ENCODE data around the gene ZNF256. TPM values are rescaled to one million over a fixed set of nuclear protein-coding genes. Genes with fewer than 3 reads are reported as not detected.

The ZNF256 gene
- total RNA-seq (10 to 100 TPM in 3 of 5 experiments, 1 to 10 TPM in 2; 5.2 to 13.8 (median 11.8) TPM), polyA plus RNA-seq (1 to 10 TPM; 4.0 to 6.1 TPM), total RNA-seq (21.8 reads per million, percentile 52 among the genes with 10 or more reads in this experiment)

DNA sequence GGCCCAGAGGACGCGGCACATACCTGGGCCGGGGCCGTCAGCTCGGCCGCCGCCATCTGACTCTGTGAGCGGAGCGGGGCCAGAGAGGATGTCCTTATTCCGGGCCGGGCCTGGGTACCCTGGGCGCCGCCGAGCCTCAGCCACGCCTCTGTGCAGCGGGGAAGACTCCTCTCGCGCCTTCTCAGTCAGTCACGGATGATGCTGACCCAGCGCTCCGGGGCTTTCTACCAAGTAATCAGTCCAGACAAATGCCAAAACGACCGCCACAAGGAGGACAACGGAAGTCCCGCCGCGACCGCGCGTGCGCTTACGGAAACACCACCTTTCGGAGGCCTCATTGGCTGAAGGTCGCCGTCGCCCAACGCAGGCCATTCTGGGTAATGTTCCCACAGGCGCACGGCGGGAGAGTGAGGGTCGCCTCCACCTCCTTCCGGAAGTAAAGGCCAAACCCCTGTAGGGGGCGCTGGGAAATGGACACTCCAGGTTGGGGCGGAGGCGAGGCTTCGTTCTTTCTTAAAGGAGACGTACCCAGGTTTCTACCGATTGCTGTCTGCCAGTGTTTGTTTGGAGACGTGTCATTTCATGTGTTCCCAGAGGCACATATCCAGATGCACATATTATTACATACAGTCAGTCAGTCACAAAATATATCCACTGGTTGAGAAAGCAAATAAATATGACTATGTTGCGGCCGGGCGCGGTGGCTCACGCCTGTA, at the start of gene ZNF256:
ZNF256 (minus strand) TSS at position 288 of the 716 bp plus-strand sequence; CDS start at position 56, 232 bp downstream.
- Histone ChIP-seq H3K27me3 (ENCODE audit: control insufficient read depth in 2 of 2, insufficient read depth in 2 of 2, low read length in 2 of 2) (no peaks in the 10 kb centered on the region), H3K36me3 (ENCODE audit: control insufficient read depth in 2 of 3, insufficient read depth in 3 of 3, low read length in 3 of 3) (peaks cover 8 to 31% (median 15%) of the 10 kb centered on the region in 3 experiments), H3K4me3 (ENCODE audit: low read length) (peak within 1 kb of the TSS; percentile 71), H3K27ac (ENCODE audit: low read depth, low read length) (peak within 1 kb of the TSS; percentile 80), H3K4me1 (ENCODE audit: control insufficient read depth in 2 of 2, insufficient read depth in 2 of 2, low read length in 2 of 2) (peaks cover 6 to 9% of the 10 kb centered on the region in 2 donors), H3K9me3 (ENCODE audit: control insufficient read depth in 2 of 3, low read length in 3 of 3) (peaks cover 4 to 44% (median 27%) of the 10 kb centered on the region in 3 experiments)
- peak; percentile 55 to 85 (median 77) for DNase-seq
- Mint-ChIP-seq H3K27me3 (peaks cover 0 to 4% (median 0%) of the 10 kb centered on the region in 5 donors), H3K4me1 (peaks cover 10 to 28% (median 21%) of the 10 kb centered on the region in 7 donors), H3K9me3 (peaks cover 18 to 74% (median 45%) of the 10 kb centered on the region in 11 donors), H3K27ac (peak within 1 kb of the TSS; percentile 83 to 97 (median 92)), H3K36me3 (peaks cover 36 to 51% (median 42%) of the 10 kb centered on the region in 5 donors), H3K4me3 (peak within 1 kb of the TSS; percentile 89 to 97 (median 95))
- ATAC-seq: peak; percentile 97
- POLR2A ChIA-PET: interaction anchor here (0.5 to 0.7 kb wide), 2 partner anchors 220 to 364 kb away, joined by 3 read pairs; no protein-coding TSS in a partner anchor
- CTCF ChIA-PET: interaction anchor here (0.7 kb wide), 1 partner anchor 14 kb away, joined by 3 read pairs; no protein-coding TSS in a partner anchor
- intact Hi-C loops (cut with micrococcal nuclease): loop anchor here (1.0 to 5.0 kb wide), 14 partner anchors 12 to 707 kb away; partner anchors contain the start of genes ZNF417 (in 2 of the 2), ZNF606 (in 2 of the 2), TRAPPC2B (in 1 of the 2) and ZNF17 (in 1 of the 2)

DNA sequence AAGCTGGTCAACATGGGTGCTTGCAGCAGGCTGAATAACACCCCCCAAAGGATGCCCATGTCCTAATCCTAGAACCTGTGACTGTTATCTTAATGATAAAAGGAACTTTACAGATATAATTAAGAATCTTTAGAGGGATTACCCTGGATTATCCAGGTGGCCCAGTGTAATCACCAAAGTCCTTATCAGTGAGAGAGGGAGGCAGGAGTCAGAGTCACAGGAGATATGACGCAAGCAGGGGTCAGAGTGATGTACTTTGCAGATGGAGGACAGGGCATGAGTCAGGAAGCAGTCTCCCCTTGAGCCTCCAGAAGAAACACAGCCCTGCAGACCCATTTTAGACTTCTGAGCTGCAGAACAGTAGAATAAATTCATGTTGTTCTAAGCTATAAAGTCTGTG, 45.3 kb upstream of the ZNF256 start:
- H3K4me1 Mint-ChIP-seq: peaks cover 0 to 7% (median 0%) of the 10 kb centered on the region in 7 donors
- intact Hi-C loops (cut with micrococcal nuclease): no loop called here
- peaks cover 36 to 83% (median 79%) of the 10 kb centered on the region in 5 donors for H3K36me3 Mint-ChIP-seq
- Histone ChIP-seq H3K4me1 (ENCODE audit: control insufficient read depth in 2 of 2, insufficient read depth in 2 of 2, low read length in 2 of 2) (no peaks in the 10 kb centered on the region), H3K27me3 (ENCODE audit: control insufficient read depth in 2 of 2, insufficient read depth in 2 of 2, low read length in 2 of 2) (no peaks in the 10 kb centered on the region), H3K9me3 (ENCODE audit: control insufficient read depth in 2 of 3, low read length in 3 of 3) (peaks cover 0 to 76% (median 45%) of the 10 kb centered on the region in 3 experiments), H3K4me3 (ENCODE audit: low read length) (no peak overlapping the region), H3K36me3 (ENCODE audit: control insufficient read depth in 2 of 3, insufficient read depth in 3 of 3, low read length in 3 of 3) (peaks cover 0 to 57% (median 14%) of the 10 kb centered on the region in 3 experiments), H3K27ac (ENCODE audit: low read depth, low read length) (no peak overlapping the region)
- H3K27ac Mint-ChIP-seq: no peak overlapping the region
- ChIA-PET CTCF (no interaction called here), POLR2A (interaction anchor here (0.6 to 1.3 kb wide), 2 partner anchors 8 to 10 kb away, joined by 3 read pairs; partner anchors contain the start of gene ZNF606)
- no peak for ATAC-seq
- H3K9me3 Mint-ChIP-seq: peaks cover 10 to 93% (median 70%) of the 10 kb centered on the region in 11 donors
- DNase-seq: no peak
- H3K4me3 Mint-ChIP-seq: no peak overlapping the region
- no peaks in the 10 kb centered on the region for H3K27me3 Mint-ChIP-seq

DNA sequence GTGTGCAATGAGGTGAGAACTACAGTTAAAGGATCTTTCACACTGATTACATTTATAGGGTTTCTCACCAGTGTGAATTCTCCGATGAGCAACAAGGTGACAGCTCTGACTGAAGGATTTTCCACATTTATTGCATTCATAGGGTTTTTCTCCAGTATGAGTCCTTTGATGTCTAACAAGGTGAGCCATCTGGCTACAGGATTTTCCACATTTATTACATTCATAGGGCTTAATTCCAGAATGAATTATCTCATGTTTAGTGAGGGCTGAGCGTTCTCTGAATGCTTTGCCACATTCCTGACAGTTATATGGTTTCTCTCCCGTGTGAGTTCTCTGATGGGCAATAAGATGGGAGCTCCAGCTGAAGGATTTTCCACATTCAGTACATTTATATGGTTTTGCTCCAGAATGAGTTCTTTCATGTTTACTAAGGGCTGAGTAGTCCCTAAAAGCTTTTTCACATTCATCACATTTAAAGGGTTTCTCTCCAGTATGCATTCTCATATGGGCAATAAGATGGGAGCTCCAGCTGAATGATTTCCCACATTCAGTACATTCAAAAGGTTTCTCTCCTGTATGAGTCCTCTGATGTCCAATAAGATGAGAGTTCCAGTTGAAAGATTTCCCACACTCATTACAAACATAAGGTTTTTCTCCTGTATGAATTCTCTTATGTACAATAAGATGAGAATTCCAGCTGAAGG, 31.2 kb upstream of the ZNF256 start:
- ATAC-seq (no peak), DNase-seq (no peak)
- peaks cover 37 to 100% (median 60%) of the 10 kb centered on the region in 3 experiments for H3K9me3 ChIP-seq (ENCODE audit: control insufficient read depth in 2 of 3, low read length in 3 of 3)
- Mint-ChIP-seq H3K4me3 (no peak overlapping the region), H3K9me3 (peaks cover 12 to 100% (median 92%) of the 10 kb centered on the region in 11 donors), H3K27me3 (no peaks in the 10 kb centered on the region), H3K27ac (no peak overlapping the region), H3K36me3 (peaks cover 66 to 95% (median 81%) of the 10 kb centered on the region in 5 donors), H3K4me1 (no peaks in the 10 kb centered on the region)
- CTCF ChIA-PET: no interaction called here
- POLR2A ChIA-PET: no interaction called here
- H3K4me3 ChIP-seq (ENCODE audit: low read length): peak overlapping the region; percentile 35
- intact Hi-C loops (cut with micrococcal nuclease): no loop called here
- H3K27me3 ChIP-seq (ENCODE audit: control insufficient read depth in 2 of 2, insufficient read depth in 2 of 2, low read length in 2 of 2): no peaks in the 10 kb centered on the region
- no peaks in the 10 kb centered on the region for H3K4me1 ChIP-seq (ENCODE audit: control insufficient read depth in 2 of 2, insufficient read depth in 2 of 2, low read length in 2 of 2)
- peaks cover 19 to 56% (median 38%) of the 10 kb centered on the region in 3 experiments for H3K36me3 ChIP-seq (ENCODE audit: control insufficient read depth in 2 of 3, insufficient read depth in 3 of 3, low read length in 3 of 3)
- H3K27ac ChIP-seq (ENCODE audit: low read depth, low read length): no peak overlapping the region

DNA sequence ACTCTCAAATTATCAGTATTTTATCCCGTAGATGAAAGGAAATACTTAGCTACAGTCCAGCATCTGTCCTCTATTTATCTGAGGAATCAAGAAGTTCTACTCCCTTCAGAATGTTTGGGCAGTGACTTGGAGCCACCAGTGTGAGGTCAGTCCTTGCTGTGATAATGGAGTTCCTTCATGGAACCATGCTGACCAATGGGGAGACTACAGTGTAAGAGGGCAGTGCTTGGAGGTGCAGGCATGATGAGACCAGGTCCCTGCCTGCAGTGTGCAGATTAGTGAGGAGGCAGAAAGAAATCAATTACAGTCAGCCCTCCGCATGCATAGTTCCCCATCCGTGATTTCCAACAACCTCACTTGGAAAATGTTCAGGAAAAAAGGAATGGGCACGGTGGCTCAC, 26.9 kb upstream of the ZNF256 start, which contains the start of gene C19orf18:
C19orf18 (minus strand) TSS at position 101 of the 400 bp plus-strand sequence. CDS start 102 bp downstream, outside the sequence.
- POLR2A ChIA-PET: no interaction called here
- H3K4me1 Mint-ChIP-seq: no peaks in the 10 kb centered on the region
- CTCF ChIA-PET: no interaction called here
- Histone ChIP-seq H3K9me3 (ENCODE audit: control insufficient read depth in 2 of 3, low read length in 3 of 3) (peaks cover 15 to 94% (median 51%) of the 10 kb centered on the region in 3 experiments), H3K36me3 (ENCODE audit: control insufficient read depth in 2 of 3, insufficient read depth in 3 of 3, low read length in 3 of 3) (peaks cover 0 to 22% (median 9%) of the 10 kb centered on the region in 3 experiments), H3K4me1 (ENCODE audit: control insufficient read depth in 2 of 2, insufficient read depth in 2 of 2, low read length in 2 of 2) (no peaks in the 10 kb centered on the region), H3K27me3 (ENCODE audit: control insufficient read depth in 2 of 2, insufficient read depth in 2 of 2, low read length in 2 of 2) (no peaks in the 10 kb centered on the region), H3K4me3 (ENCODE audit: low read length) (no peak within 1 kb of the TSS), H3K27ac (ENCODE audit: low read depth, low read length) (no peak within 1 kb of the TSS)
- H3K9me3 Mint-ChIP-seq: peaks cover 8 to 99% (median 85%) of the 10 kb centered on the region in 11 donors
- intact Hi-C loops (cut with micrococcal nuclease): no loop called here
- peak within 1 kb of the TSS in 1 of 9 donors; percentile 3 for H3K27ac Mint-ChIP-seq
- no peak for ATAC-seq
- peaks cover 33 to 70% (median 41%) of the 10 kb centered on the region in 5 donors for H3K36me3 Mint-ChIP-seq
- no peaks in the 10 kb centered on the region for H3K27me3 Mint-ChIP-seq
- no peak for DNase-seq
- no peak within 1 kb of the TSS for H3K4me3 Mint-ChIP-seq

DNA sequence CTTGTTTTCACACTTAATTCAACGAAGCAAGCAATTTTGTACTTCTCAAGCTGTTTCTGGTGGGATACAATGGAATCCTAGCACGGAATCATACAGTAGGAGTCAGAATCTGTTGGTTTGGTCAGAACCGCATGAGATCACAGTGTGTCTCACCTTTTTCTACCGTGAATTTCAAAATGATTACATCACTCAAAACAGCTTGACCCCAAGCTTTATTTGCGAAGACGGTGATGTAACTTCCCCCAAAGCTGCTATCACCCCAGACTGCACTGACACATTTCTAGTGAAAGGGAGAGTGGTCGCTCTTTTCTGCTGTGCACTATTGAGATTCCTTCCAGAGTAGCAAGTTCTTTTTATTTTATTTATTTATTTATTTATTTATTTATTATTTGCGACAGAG, 17.3 kb upstream of the ZNF256 start:
- Histone ChIP-seq H3K27ac (ENCODE audit: low read depth, low read length) (no peak overlapping the region), H3K36me3 (ENCODE audit: control insufficient read depth in 2 of 3, insufficient read depth in 3 of 3, low read length in 3 of 3) (no peaks in the 10 kb centered on the region), H3K9me3 (ENCODE audit: control insufficient read depth in 2 of 3, low read length in 3 of 3) (peaks cover 5 to 62% (median 8%) of the 10 kb centered on the region in 3 experiments), H3K27me3 (ENCODE audit: control insufficient read depth in 2 of 2, insufficient read depth in 2 of 2, low read length in 2 of 2) (no peaks in the 10 kb centered on the region), H3K4me1 (ENCODE audit: control insufficient read depth in 2 of 2, insufficient read depth in 2 of 2, low read length in 2 of 2) (no peaks in the 10 kb centered on the region), H3K4me3 (ENCODE audit: low read length) (no peak overlapping the region)
- DNase-seq (no peak), ATAC-seq (no peak)
- no peak overlapping the region for H3K4me3 Mint-ChIP-seq
- H3K36me3 Mint-ChIP-seq: peaks cover 8 to 33% (median 23%) of the 10 kb centered on the region in 5 donors
- intact Hi-C loops (cut with micrococcal nuclease): no loop called here
- H3K27me3 Mint-ChIP-seq: no peaks in the 10 kb centered on the region
- ChIA-PET CTCF (no interaction called here), POLR2A (no interaction called here)
- H3K9me3 Mint-ChIP-seq: peaks cover 14 to 78% (median 51%) of the 10 kb centered on the region in 11 donors
- no peaks in the 10 kb centered on the region for H3K4me1 Mint-ChIP-seq
- H3K27ac Mint-ChIP-seq: no peak overlapping the region

DNA sequence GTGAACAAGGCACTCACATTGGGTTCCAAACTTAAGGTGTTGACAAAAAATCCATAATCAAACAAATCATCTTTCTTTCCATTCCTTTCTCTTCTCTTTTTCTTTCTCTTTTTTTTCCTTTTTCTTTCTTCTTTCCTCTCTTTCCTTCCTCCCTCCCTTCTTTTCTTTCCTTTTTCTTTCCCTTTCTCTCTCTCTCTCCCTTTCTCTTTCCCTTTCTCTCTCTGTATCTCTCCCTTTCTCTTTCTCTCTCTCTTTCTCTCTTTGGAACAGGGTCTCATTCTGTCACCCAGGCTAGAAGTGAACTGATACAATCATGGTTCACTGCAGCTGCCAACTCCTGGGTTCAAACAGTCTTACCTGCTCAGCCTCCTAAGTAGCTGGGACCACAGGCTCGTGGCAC, 14.3 kb upstream of the ZNF256 start:
- ChIA-PET POLR2A (no interaction called here), CTCF (interaction anchor here (0.6 to 0.7 kb wide), 2 partner anchors 14 to 793 kb away, joined by 3 read pairs; no protein-coding TSS in a partner anchor)

More for the DNA sequence above, 14.3 kb upstream of the ZNF256 start:
- peaks cover 0 to 3% (median 0%) of the 10 kb centered on the region in 5 donors for H3K27me3 Mint-ChIP-seq
- H3K36me3 Mint-ChIP-seq: peaks cover 10 to 35% (median 21%) of the 10 kb centered on the region in 5 donors
- Histone ChIP-seq H3K36me3 (ENCODE audit: control insufficient read depth in 2 of 3, insufficient read depth in 3 of 3, low read length in 3 of 3) (no peaks in the 10 kb centered on the region), H3K4me3 (ENCODE audit: low read length) (no peak overlapping the region), H3K27ac (ENCODE audit: low read depth, low read length) (no peak overlapping the region), H3K27me3 (ENCODE audit: control insufficient read depth in 2 of 2, insufficient read depth in 2 of 2, low read length in 2 of 2) (no peaks in the 10 kb centered on the region), H3K4me1 (ENCODE audit: control insufficient read depth in 2 of 2, insufficient read depth in 2 of 2, low read length in 2 of 2) (no peaks in the 10 kb centered on the region), H3K9me3 (ENCODE audit: control insufficient read depth in 2 of 3, low read length in 3 of 3) (peaks cover 0 to 56% (median 8%) of the 10 kb centered on the region in 3 experiments)
- no peaks in the 10 kb centered on the region for H3K4me1 Mint-ChIP-seq
- H3K27ac Mint-ChIP-seq: no peak overlapping the region
- peaks cover 7 to 79% (median 41%) of the 10 kb centered on the region in 11 donors for H3K9me3 Mint-ChIP-seq
- no peak for ATAC-seq
- H3K4me3 Mint-ChIP-seq: no peak overlapping the region
- intact Hi-C loops (cut with micrococcal nuclease): no loop called here
- no peak for DNase-seq

Measured in naive thymus-derived CD4-positive, alpha-beta T cell (primary cell).